Retinal pigment epithelial cell (primary cell): ENCODE measurements around the gene MRLN.

Experiments used
- DNase-seq: peaks from one replicate; pipeline ENCODE4 v3.0.0-alpha.2; 2010; ENCODE audit warnings: low read depth
- H3K4me3 ChIP-seq: 2 replicates; pipeline ENCODE4 v1.5.1; 2011; ENCODE audit warnings: mild to moderate bottlenecking, low read length, control low read depth, moderate library complexity
- CTCF ChIP-seq: conservative IDR thresholded peaks from 2 replicates; pipeline ENCODE4 v1.5.1; 2011; ENCODE audit warnings: low read depth, low read length, control low read depth, inconsistent platforms

The MRLN gene

GRCh38 chr10:59709395-59710125 lies 43.7 kb downstream of the MRLN start, which contains the start of gene SLC16A9:
Gene SLC16A9, minus strand, starts transcription at chr10:59709850. Its CDS starts 25,559 bp downstream, at chr10:59684291.
- H3K4me3 ChIP-seq, result peak within 1 kb of the TSS; percentile 58
- DNase-seq, result no peak
- peak; percentile 38 for TF ChIP-seq CTCF

GRCh38 chr10:59708816-59709394 lies 44.4 kb downstream of the MRLN start:
- DNase-seq, result no peak
- peak overlapping the region; percentile 58 for H3K4me3 ChIP-seq
- TF ChIP-seq CTCF, result no peak

- DNase-seq, result no peak
- TF ChIP-seq CTCF, result no peak
- no peak overlapping the region for H3K4me3 ChIP-seq
Observed at GRCh38 chr10:59706851-59707797, 46.1 kb downstream of the MRLN start.

- DNase-seq, result no peak
- H3K4me3 ChIP-seq, result no peak overlapping the region
- TF ChIP-seq CTCF, result no peak
Observed at GRCh38 chr10:59705931-59706330, 47.3 kb downstream of the MRLN start.

GRCh38 chr10:59704630-59705029 lies 48.6 kb downstream of the MRLN start:
- no peak for TF ChIP-seq CTCF
- no peak for DNase-seq
- no peak overlapping the region for H3K4me3 ChIP-seq

GRCh38 chr10:59702347-59702746 lies 50.9 kb downstream of the MRLN start:
- no peak for DNase-seq
- TF ChIP-seq CTCF, result no peak
- H3K4me3 ChIP-seq, result no peak overlapping the region
